Large intestine (tissue), 3 donors: Measurements from ENCODE around the gene ITPK1. TPM values are rescaled to one million over a fixed set of nuclear protein-coding genes. Genes with fewer than 3 reads are reported as not detected.
"Not testable (repeated sequence)": the region's sequence is repeated elsewhere in the genome, so short reads cannot be mapped to it uniquely, and the experiment has no call there.

Source experiments
- DNase-seq, 2 donors: peaks; one replicate each; pipeline versions ENCODE4 v3.0.0 to v3.0.0-alpha.2; 2013
- H3K27ac ChIP-seq: one replicate; pipeline ENCODE4 v1.5.1; 2013; ENCODE audit warnings: low read length
- H3K27me3 ChIP-seq: 2 replicates; pipeline ENCODE4 v1.6.1; 2013; ENCODE audit warnings: low read length; ENCODE audit not compliant: control insufficient read depth, insufficient read depth
- H3K36me3 ChIP-seq: 2 replicates; pipeline ENCODE4 v1.6.1; 2013; ENCODE audit warnings: low read length; ENCODE audit not compliant: control insufficient read depth, insufficient read depth
- H3K4me1 ChIP-seq: one replicate; pipeline ENCODE4 v1.6.1; 2013; ENCODE audit warnings: low read length; ENCODE audit not compliant: control insufficient read depth, insufficient read depth
- H3K4me3 ChIP-seq: one replicate; pipeline ENCODE4 v1.5.1; 2013; ENCODE audit warnings: low read length
- H3K9me3 ChIP-seq: one replicate; pipeline ENCODE4 v1.6.1; 2013; ENCODE audit warnings: mild to moderate bottlenecking, low read depth, low read length, moderate library complexity; ENCODE audit not compliant: control insufficient read depth
- WGBS: methylation state at CpG from one replicate; pipeline ENCODE4 v1.1.5; 2013; ENCODE audit warnings: low lambda C conversion rate; ENCODE audit not compliant: insufficient coverage; 5-methylcytosine and 5-hydroxymethylcytosine counted together
- polyA plus RNA-seq: library from polyadenylated mRNA; unstranded; fragments of 120-200 nt; gene quantifications from one replicate; pipeline ENCODE4 v1.2.1, GENCODE V29; 2013

ITPK1 gene
- polyA plus RNA-seq, 1 donor = 139 TPM

DNA sequence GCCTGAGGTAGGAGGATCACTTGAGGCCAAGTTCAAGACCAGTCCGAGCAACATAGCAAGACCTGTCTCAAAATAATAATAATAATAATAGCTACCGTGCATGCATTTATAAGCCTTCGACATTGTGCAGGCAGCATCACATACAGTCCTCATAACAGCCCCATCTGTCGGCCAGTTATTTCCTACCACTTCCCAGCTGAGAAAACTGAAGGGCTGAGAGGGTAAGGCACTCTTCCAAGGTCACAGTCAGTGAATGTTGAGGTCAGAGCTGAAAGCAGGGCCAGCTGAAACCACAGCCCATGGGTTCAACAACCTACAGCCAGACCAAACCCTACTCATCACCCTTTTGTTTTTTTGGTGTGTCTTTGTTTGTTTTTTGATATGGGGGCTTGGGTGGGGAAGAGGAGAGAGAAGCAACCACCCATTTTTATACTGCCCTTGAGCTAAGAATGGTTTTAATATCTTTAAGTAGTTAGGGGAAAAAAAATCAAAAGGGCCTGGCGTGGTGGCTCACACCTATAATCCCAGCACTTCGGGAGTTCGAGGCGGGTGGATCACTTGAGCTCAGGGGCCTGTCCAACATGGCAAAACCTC is 16.8 kb upstream of the ITPK1 start:
- Histone ChIP-seq H3K9me3 (no peaks in the 10 kb centered on the region), H3K27ac (no peak overlapping the region), H3K27me3 (no peaks in the 10 kb centered on the region), H3K4me3 (no peak overlapping the region), H3K4me1 (no peaks in the 10 kb centered on the region), H3K36me3 (no peaks in the 10 kb centered on the region)
- no CpG with 5 or more reads among the region's 8 CpGs for WGBS
- peak in 1 of 2 donors; percentile 37 for DNase-seq

DNA sequence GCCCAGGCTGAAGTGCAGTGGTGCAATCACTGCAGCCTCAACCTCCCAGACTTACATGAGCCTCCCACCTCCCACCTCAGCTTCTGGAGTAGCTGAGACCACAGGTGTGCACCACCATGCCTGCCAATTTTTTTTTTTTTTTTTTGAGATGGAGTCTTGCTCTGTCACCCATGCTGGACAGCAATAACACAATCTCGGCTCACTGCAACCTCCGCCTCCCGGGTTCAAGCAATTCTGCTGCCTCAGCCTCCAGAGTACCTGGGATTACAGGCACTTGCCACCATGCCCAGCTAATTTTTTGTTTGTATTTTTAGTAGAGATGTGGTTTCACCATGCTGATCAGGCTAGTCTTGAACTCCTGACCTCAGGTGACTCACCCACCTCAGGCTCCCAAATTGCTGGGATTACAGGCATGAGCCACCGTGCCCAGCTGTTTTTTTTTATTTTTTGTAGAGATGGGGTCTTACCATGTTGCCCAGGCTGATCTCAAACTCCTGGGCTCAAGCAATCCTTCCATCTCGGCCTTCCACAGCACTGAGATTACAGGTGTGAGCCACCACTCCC is 15.6 kb upstream of the ITPK1 start:
- not testable (repeated sequence) for DNase-seq, H3K4me1 ChIP-seq, H3K27me3 ChIP-seq, H3K27ac ChIP-seq, H3K36me3 ChIP-seq, H3K4me3 ChIP-seq, H3K9me3 ChIP-seq
- WGBS = no CpG with 5 or more reads among the region's 5 CpGs

DNA sequence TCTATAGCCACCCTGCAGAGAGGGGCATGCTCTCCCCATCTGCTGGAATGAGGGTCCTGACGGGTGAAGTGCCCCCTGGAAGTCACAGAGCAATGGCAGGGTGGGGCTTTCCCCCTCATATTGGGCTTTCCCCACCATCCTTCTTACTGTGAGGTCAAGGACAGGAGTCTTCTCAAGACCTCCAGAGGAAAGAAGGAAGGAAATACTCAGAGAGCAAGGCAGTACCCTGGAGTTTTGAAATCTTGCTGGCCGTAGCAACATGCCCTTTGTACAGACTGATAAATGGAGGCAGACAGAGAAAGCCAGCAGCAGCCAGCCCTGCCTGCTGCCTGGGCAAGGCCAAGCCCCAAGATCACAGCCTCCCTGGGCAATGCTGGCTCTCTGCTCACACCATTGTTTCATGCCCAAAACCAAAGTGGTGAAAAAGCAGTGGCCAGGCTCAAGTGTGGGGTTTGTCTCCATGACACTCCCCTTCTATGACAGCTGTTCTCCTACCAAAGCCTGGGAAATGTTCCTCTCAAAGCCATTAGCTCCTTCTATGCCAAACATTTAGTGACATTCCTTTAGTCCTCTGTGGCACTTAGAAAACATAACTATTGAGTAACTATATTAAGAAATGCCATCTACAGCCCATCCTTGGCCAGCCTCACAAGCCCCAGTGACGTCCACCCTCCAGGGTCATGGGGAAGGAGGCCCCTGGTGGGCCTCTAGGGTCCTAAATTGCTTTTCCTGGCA is 13.2 kb upstream of the ITPK1 start:
- no CpG with 5 or more reads among the region's 3 CpGs for WGBS
- no peaks in the 10 kb centered on the region for H3K9me3 ChIP-seq
- no peak for DNase-seq

DNA sequence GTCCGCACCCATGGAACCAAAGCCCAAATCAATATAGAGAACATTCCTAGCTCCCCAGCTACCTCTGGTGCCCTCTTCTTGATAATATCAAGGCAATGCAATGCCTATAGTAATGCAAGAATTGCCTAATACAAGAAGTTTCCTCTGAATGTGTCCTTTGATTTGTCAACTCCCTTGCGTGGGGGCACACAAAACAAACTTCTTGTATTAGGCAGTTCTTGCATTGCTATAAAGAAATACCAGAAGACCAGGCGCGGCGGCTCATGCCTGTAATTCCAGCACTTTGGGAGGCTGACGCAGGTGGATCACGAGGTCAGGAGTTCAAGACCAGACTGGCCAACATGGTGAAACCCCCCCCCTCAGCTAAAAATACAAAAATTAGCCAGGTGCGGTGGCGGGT is 10.4 kb upstream of the ITPK1 start:
- no peaks in the 10 kb centered on the region for H3K9me3 ChIP-seq
- DNase-seq = no peak
- 100% methylated on average over 1 of the region's 9 CpGs for WGBS
- H3K4me3 ChIP-seq = no peak overlapping the region
- H3K27me3 ChIP-seq = no peaks in the 10 kb centered on the region
- no peaks in the 10 kb centered on the region for H3K36me3 ChIP-seq
- H3K4me1 ChIP-seq = no peaks in the 10 kb centered on the region
- no peak overlapping the region for H3K27ac ChIP-seq

More for the DNA sequence above, 13.2 kb upstream of the ITPK1 start:
- no peaks in the 10 kb centered on the region for H3K4me1 ChIP-seq
- H3K36me3 ChIP-seq = no peaks in the 10 kb centered on the region
- H3K27me3 ChIP-seq = no peaks in the 10 kb centered on the region
- no peak overlapping the region for H3K4me3 ChIP-seq
- H3K27ac ChIP-seq = no peak overlapping the region

DNA sequence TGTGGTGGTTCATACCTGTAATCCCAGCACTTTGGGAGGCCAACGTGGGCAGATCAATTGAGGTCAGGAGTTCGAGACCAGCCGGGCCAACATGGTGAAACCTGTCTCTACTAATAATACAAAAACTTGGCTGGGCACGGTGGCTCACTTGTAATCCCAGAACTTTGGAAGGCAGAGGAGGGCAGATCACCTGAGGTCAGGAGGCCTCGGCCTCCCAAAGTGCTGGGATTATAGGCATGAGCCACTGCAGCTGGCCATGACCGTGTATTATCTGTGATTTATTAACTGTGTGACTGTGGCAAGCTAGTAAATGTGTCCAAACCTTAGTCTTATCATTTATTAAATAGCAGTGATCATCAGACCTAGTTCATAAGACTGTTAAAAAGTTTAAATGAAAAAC is 7.1 kb upstream of the ITPK1 start:
- no peak overlapping the region for H3K27ac ChIP-seq

DNA sequence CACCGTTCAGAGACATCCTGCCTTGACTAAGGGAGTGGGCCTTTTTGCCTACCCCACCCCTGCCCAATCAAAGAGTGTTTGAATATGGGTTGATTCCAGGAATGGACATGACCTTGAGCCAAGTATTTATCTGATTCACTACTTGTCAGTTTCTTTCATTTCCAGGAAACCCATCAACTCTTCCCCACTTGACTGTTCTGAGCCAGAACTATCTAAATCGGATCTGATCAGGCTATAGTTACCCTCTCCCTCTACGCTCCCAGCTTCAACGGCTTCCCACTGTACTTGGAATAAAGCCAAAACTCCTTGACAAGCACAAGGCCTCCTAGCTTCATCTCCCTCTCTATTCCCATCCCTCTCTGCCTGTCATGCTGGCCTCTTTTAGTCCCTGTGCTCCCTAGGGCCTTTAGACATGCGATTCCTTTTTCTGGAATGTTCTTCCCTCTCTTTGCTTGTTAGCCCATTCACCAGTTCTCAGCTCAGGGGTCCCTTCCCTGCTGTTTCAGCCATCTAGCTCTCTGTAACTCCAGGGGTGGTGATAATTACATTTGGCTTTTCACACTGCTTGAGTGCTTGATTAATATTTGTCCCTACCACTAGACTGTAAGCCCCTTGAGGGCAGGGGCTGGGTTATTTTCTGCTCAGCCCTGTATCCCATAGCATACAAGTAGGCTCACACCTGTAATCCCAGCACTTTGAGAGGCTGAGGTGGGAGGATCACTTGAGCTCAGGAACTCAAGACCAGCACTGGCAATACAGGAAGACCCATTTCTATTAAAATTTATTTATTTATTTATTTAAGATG is 5.5 kb upstream of the ITPK1 start:
- Histone ChIP-seq H3K9me3 (no peaks in the 10 kb centered on the region), H3K27me3 (no peaks in the 10 kb centered on the region), H3K4me3 (no peak overlapping the region), H3K27ac (no peak overlapping the region), H3K36me3 (no peaks in the 10 kb centered on the region), H3K4me1 (peaks cover 4% of the 10 kb centered on the region)
- no peak for DNase-seq
- 100% methylated on average over 1 of the region's 5 CpGs for WGBS

More for the DNA sequence above, 7.1 kb upstream of the ITPK1 start:
- Histone ChIP-seq H3K27me3 (no peaks in the 10 kb centered on the region), H3K9me3 (no peaks in the 10 kb centered on the region), H3K4me3 (no peak overlapping the region), H3K4me1 (no peaks in the 10 kb centered on the region), H3K36me3 (no peaks in the 10 kb centered on the region)
- DNase-seq = no peak
- WGBS = 60% methylated on average over 1 of the region's 6 CpGs

DNA sequence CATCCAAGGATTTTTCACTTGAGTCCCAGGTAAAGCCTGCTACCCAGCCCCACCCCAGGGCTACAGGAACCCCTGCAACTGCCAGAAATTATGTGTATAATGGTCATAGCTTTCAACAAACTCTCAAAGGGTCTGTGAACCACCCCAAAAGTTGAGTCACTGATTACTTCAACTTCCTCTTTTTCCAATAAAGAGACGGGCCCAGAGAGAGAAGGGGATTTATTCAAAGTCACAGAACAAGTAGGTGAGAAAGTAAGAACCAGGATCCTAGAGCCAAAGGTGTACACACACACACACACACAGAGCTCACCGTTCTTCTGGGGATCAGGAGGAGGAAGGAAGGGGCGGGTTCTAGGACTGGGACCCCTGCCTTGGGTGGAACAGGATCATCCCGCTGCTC is 4.8 kb upstream of the ITPK1 start:
- peaks cover 4% of the 10 kb centered on the region for H3K4me1 ChIP-seq
- H3K27me3 ChIP-seq = no peaks in the 10 kb centered on the region
- WGBS = no CpG with 5 or more reads among the region's 4 CpGs
- DNase-seq = no peak
- H3K27ac ChIP-seq = no peak overlapping the region
- H3K4me3 ChIP-seq = no peak overlapping the region
- H3K36me3 ChIP-seq = no peaks in the 10 kb centered on the region
- H3K9me3 ChIP-seq = no peaks in the 10 kb centered on the region

DNA sequence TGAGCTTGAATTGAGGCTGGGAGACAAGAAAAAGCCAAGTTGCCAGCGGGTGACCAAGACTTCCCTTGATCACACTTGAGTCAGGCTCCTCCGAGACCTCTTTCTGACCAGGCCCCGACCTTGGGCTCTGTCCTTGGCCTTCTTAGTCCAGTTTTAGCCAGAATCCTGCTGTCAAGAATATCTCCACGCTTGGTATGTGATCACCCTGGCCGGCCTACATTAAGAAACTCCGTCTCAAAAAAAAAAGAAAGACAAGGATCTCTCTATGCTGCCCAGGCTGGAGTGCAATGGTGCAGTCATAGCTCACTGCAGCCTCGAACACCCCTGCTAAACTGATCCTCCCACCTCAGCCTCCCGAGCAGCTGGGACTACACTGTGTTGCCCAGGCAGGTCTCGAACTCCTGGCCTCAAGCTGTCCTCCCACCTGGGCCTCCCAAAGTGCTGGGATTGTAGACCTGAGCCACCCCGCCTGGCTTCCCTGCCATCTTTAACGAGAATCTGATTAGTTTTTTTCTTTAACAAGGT is 1.0 kb upstream of the ITPK1 start:
- peak overlapping the region; percentile 99 for H3K27ac ChIP-seq
- H3K27me3 ChIP-seq = no peaks in the 10 kb centered on the region
- no peak for DNase-seq
- peak overlapping the region; percentile 77 for H3K4me3 ChIP-seq
- no peaks in the 10 kb centered on the region for H3K9me3 ChIP-seq
- no peaks in the 10 kb centered on the region for H3K36me3 ChIP-seq
- no CpG with 5 or more reads among the region's 11 CpGs for WGBS
- H3K4me1 ChIP-seq = peaks cover 8% of the 10 kb centered on the region

DNA sequence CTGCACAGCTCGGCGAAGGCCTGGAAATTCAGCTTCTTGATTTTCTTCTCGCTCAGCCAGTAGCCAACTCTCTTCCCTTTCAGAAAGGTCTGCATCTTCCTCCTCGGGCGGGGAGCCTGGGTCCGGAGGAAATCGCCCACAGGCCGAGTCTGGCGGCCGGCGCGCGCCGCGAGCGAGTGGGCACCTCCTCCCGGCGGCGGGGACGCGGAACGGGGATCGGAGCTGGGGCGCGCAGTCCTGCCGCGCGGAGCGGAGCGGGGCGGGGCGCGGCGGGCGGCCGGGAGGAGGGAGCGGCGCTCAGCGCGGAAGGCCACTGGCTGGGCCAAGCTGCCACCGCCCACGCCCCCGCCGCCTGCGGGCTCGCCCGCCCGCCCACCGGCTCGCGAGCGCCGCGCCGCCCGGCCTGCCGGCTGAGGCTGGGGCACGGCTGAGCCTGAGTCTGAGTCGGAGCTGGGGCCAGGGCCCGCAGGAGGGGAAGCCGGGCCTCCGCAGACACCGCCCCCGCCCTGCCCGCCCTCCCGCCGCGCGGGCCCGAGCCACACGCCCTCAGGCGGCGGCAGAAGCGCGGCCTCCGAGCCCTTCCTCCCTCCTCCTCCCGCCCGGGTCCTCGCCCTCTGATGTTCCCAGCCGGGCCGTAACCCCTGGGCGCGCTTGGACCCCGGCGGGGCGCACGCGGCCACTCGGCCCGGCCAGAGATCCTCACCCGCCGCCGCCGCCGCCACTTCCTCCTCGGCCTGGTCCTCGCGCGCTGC is 480 bp downstream of the ITPK1 start:
- Histone ChIP-seq H3K27me3 (no peaks in the 10 kb centered on the region), H3K4me3 (peak overlapping the region; percentile 60), H3K36me3 (no peaks in the 10 kb centered on the region), H3K27ac (peak overlapping the region; percentile 87), H3K9me3 (no peaks in the 10 kb centered on the region), H3K4me1 (peaks cover 8% of the 10 kb centered on the region)
- no CpG with 5 or more reads among the region's 99 CpGs for WGBS
- DNase-seq = peak; percentile 90 to 97

DNA sequence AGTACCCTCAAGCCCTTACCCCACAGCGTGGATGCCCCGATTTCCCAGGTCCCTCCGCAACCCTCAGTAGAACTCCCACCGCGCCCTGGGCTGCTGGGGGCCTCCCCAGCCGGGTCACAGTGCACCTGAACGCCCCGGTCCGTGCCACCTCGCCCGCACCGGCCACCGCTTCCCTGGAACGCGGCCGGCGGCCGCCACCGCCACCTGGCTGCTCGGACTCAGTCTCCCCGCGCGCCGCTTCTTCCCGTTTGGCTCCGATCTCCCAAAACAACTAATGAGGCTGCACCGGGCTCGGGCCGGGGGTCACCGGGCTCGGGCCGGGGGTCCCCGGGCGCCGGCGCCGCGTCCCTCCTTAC is 1.0 kb downstream of the ITPK1 start:
- Histone ChIP-seq H3K9me3 (no peaks in the 10 kb centered on the region), H3K36me3 (no peaks in the 10 kb centered on the region), H3K4me3 (peak overlapping the region; percentile 60), H3K4me1 (peaks cover 13% of the 10 kb centered on the region), H3K27ac (peak overlapping the region; percentile 87), H3K27me3 (no peaks in the 10 kb centered on the region)
- peak in 1 of 2 donors; percentile 37 for DNase-seq
- WGBS = no CpG with 5 or more reads among the region's 38 CpGs
